Activated effector memory CD4-positive, alpha-beta T cell treated with anti-CD3 and anti-CD28 coated beads, Interleukin-2, amount 50 U/mL, for 16 hours (primary cell): ENCODE data around the gene ARHGAP10.

ENCODE experiments used
- DNase-seq: peaks from one replicate; pipeline ENCODE4 v3.0.0-alpha.2; 2020

The ARHGAP10 gene

GRCh38 chr4:147916351-147916750, 184.5 kb downstream of the ARHGAP10 start:
- DNase-seq: no peak

- no peak for DNase-seq
These were observed 191.5 kb downstream of the ARHGAP10 start for GRCh38 chr4:147923381-147923780.

GRCh38 chr4:147923854-147924253, 192.0 kb downstream of the ARHGAP10 start:
- no peak for DNase-seq

- no peak for DNase-seq
These were observed 192.9 kb downstream of the ARHGAP10 start for GRCh38 chr4:147924604-147925412.

GRCh38 chr4:147927377-147928137, 195.7 kb downstream of the ARHGAP10 start:
- DNase-seq: no peak

GRCh38 chr4:147928400-147928799, 196.5 kb downstream of the ARHGAP10 start:
- DNase-seq: no peak

- DNase-seq: no peak
These were observed 197.9 kb downstream of the ARHGAP10 start for GRCh38 chr4:147929746-147930145.

GRCh38 chr4:147933316-147933715, 201.4 kb downstream of the ARHGAP10 start:
- no peak for DNase-seq

- no peak for DNase-seq
These were observed 201.9 kb downstream of the ARHGAP10 start for GRCh38 chr4:147933779-147934178.

GRCh38 chr4:147938496-147938895, 206.6 kb downstream of the ARHGAP10 start:
- DNase-seq: no peak

- no peak for DNase-seq
These were observed 208.3 kb downstream of the ARHGAP10 start for GRCh38 chr4:147940171-147940570.

- DNase-seq: no peak
These were observed 209.5 kb downstream of the ARHGAP10 start for GRCh38 chr4:147941373-147941772.

- no peak for DNase-seq
These were observed 210.8 kb downstream of the ARHGAP10 start for GRCh38 chr4:147942729-147943128.

- no peak for DNase-seq
These were observed 211.3 kb downstream of the ARHGAP10 start for GRCh38 chr4:147943159-147943638.

GRCh38 chr4:147944249-147944648, 212.4 kb downstream of the ARHGAP10 start:
- DNase-seq: no peak

GRCh38 chr4:147944670-147945260, 212.9 kb downstream of the ARHGAP10 start:
- DNase-seq: no peak

GRCh38 chr4:147948336-147948735, 216.4 kb downstream of the ARHGAP10 start:
- no peak for DNase-seq

- no peak for DNase-seq
These were observed 218.4 kb downstream of the ARHGAP10 start for GRCh38 chr4:147950261-147950660.

- DNase-seq: no peak
These were observed 219.0 kb downstream of the ARHGAP10 start for GRCh38 chr4:147950841-147951240.

- DNase-seq: no peak
These were observed 223.0 kb downstream of the ARHGAP10 start for GRCh38 chr4:147954850-147955249.

GRCh38 chr4:147955827-147956558, 224.1 kb downstream of the ARHGAP10 start:
- DNase-seq: no peak

GRCh38 chr4:147957446-147957845, 225.6 kb downstream of the ARHGAP10 start:
- no peak for DNase-seq

- no peak for DNase-seq
These were observed 226.2 kb downstream of the ARHGAP10 start for GRCh38 chr4:147958057-147958456.
